Neural cell (in vitro differentiated cells): Measurements from ENCODE around the gene ALDH1L1. TPM values are rescaled to one million over a fixed set of nuclear protein-coding genes. Genes with fewer than 3 reads are reported as not detected.

Experiments
- H2AFZ ChIP-seq: fragments of 200-600, 300-800 bp; sonication (generic), shearing (Covaris generic); 2 replicates; pipeline ENCODE4 v1.6.0; 2014; ENCODE audit warnings: low read depth, mild to moderate bottlenecking, antibody characterized with exemption, low read length, moderate library complexity
- H3F3A ChIP-seq: fragments of 200-600 bp; shearing (Covaris generic); 2 replicates; pipeline ENCODE4 v1.6.1; 2016; ENCODE audit warnings: mild to moderate bottlenecking, moderate library complexity, mixed read lengths, antibody characterized with exemption, low read length; ENCODE audit not compliant: insufficient read depth, poor library complexity, severe bottlenecking
- H3K27ac ChIP-seq: fragments of 200-600, 300-800 bp; sonication (generic), shearing (Covaris generic); 2 replicates; pipeline ENCODE4 v1.5.1; 2014; ENCODE audit warnings: mild to moderate bottlenecking, low read length, moderate library complexity
- H3K27me3 ChIP-seq: fragments of 300-800, 200-600 bp; sonication (generic), shearing (Covaris generic); 2 replicates; pipeline ENCODE4 v1.6.0; 2014; ENCODE audit warnings: mild to moderate bottlenecking, low read depth, low read length, moderate library complexity; ENCODE audit not compliant: insufficient read depth
- H3K36me3 ChIP-seq: fragments of 300-800, 200-600 bp; sonication (generic), shearing (Covaris generic); 2 replicates; pipeline ENCODE4 v1.5.1; 2014; ENCODE audit warnings: mild to moderate bottlenecking, antibody characterized with exemption, low read length, moderate library complexity; ENCODE audit not compliant: insufficient read depth
- H3K4me2 ChIP-seq: fragments of 300-800, 200-600 bp; sonication (generic), shearing (Covaris generic); 2 replicates; pipeline ENCODE4 v1.6.0; 2014; ENCODE audit warnings: mild to moderate bottlenecking, low read length
- H3K4me3 ChIP-seq: fragments of 300-800, 200-600 bp; sonication (generic), shearing (Covaris generic); 2 replicates; pipeline ENCODE4 v1.5.1; 2014; ENCODE audit warnings: mild to moderate bottlenecking, low read length, moderate library complexity
- H3K79me2 ChIP-seq: fragments of 200-600 bp; shearing (Covaris generic); replicated peaks from 2 replicates; pipeline ENCODE4 v1.6.0; 2014; ENCODE audit warnings: mild to moderate bottlenecking, low read length, moderate library complexity; ENCODE audit not compliant: insufficient read depth
- H3K9ac ChIP-seq: fragments of 300-800, 200-600 bp; sonication (generic), shearing (Covaris generic); 2 replicates; pipeline ENCODE4 v1.6.1; 2016; ENCODE audit warnings: mild to moderate bottlenecking, low read length, mixed read lengths
- H3K9me2 ChIP-seq: fragments of 200-600 bp; shearing (Covaris generic); 2 replicates; pipeline ENCODE4 v1.6.1; 2016; ENCODE audit warnings: mild to moderate bottlenecking, low read length, mixed read lengths; ENCODE audit not compliant: insufficient read depth
- H3K9me3 ChIP-seq: fragments of 200-600, 300-800 bp; sonication (generic), shearing (Covaris generic); 2 replicates; pipeline ENCODE4 v1.6.1; 2016; ENCODE audit warnings: mild to moderate bottlenecking, mixed run types, low read length, moderate library complexity, mixed read lengths
- H4K20me1 ChIP-seq: fragments of 200-600 bp; shearing (Covaris generic); 2 replicates; pipeline ENCODE4 v1.6.1; 2016; ENCODE audit warnings: mild to moderate bottlenecking, mixed run types; ENCODE audit not compliant: insufficient read depth
- CTCF ChIP-seq: fragments of 450-650 bp; IDR thresholded peaks from 2 replicates; pipeline ENCODE4 v1.5.1; 2014; ENCODE audit warnings: antibody characterized with exemption, mild to moderate bottlenecking, moderate library complexity; ENCODE audit not compliant: poor library complexity, severe bottlenecking
- EP300 ChIP-seq: fragments of 450-650 bp; conservative IDR thresholded peaks from 2 replicates; pipeline ENCODE4 v1.6.1; 2014; ENCODE audit warnings: antibody characterized with exemption, mild to moderate bottlenecking, moderate library complexity; ENCODE audit not compliant: poor library complexity, severe bottlenecking
- EZH2 ChIP-seq: fragments of 200-600, 300-800 bp; shearing (Covaris generic), sonication (generic); IDR thresholded peaks from 2 replicates; pipeline ENCODE4 v1.6.1; 2014; ENCODE audit warnings: antibody characterized with exemption, low read length, borderline replicate concordance, mild to moderate bottlenecking; ENCODE audit not compliant: insufficient read depth, poor library complexity, severe bottlenecking
- MXI1 ChIP-seq: fragments of 450-650 bp; conservative IDR thresholded peaks from 2 replicates; pipeline ENCODE4 v1.6.1; 2014; ENCODE audit warnings: antibody characterized with exemption, mild to moderate bottlenecking; ENCODE audit not compliant: poor library complexity, severe bottlenecking
- POLR2AphosphoS5 ChIP-seq: IDR thresholded peaks from 2 replicates; pipeline ENCODE4 v1.6.1; 2012
- RAD21 ChIP-seq: fragments of 450-650 bp; conservative IDR thresholded peaks from 2 replicates; pipeline ENCODE4 v1.6.1; 2014; ENCODE audit warnings: antibody characterized with exemption, mild to moderate bottlenecking, moderate library complexity
- REST ChIP-seq: IDR thresholded peaks from 2 replicates; pipeline ENCODE4 v1.6.1; 2012; ENCODE audit warnings: borderline replicate concordance
- SMC3 ChIP-seq: fragments of 450-650 bp; conservative IDR thresholded peaks from 2 replicates; pipeline ENCODE4 v1.6.1; 2014; ENCODE audit warnings: antibody characterized with exemption, mild to moderate bottlenecking, moderate library complexity; ENCODE audit not compliant: poor library complexity
- TAF1 ChIP-seq: IDR thresholded peaks from 2 replicates; pipeline ENCODE4 v1.6.1; 2012; ENCODE audit warnings: low read depth
- polyA plus RNA-seq: library from polyadenylated mRNA; depleted of rRNA; stranded (reverse); fragments of >200 nt; gene quantifications from 2 replicates; pipeline ENCODE4 v1.2.3, GENCODE V29; 2014

Gene ALDH1L1
- polyA plus RNA-seq, 1 donor from 2014 or later, result not detected

- Histone ChIP-seq H3K9me3 (no peaks in the 10 kb centered on the region), H3K27me3 (no peaks in the 10 kb centered on the region), H2AFZ (no peak overlapping the region), H4K20me1 (no peaks in the 10 kb centered on the region), H3K4me3 (no peak overlapping the region), H3K27ac (no peak overlapping the region), H3K4me2 (no peak overlapping the region), H3F3A (no peaks in the 10 kb centered on the region), H3K79me2 (no peaks in the 10 kb centered on the region), H3K9ac (no peak overlapping the region), H3K9me2 (no peaks in the 10 kb centered on the region), H3K36me3 (no peaks in the 10 kb centered on the region)
- TF ChIP-seq TAF1 (no peak), MXI1 (no peak), SMC3 (no peak), REST (no peak), POLR2AphosphoS5 (no peak)
These were observed 33.0 kb downstream of the ALDH1L1 start for GRCh38 chr3:126147147-126147931.

GRCh38 chr3:126146525-126147146 lies 33.8 kb downstream of the ALDH1L1 start:
- Histone ChIP-seq H3K4me2 (no peak overlapping the region), H3K9me2 (no peaks in the 10 kb centered on the region), H3K79me2 (no peaks in the 10 kb centered on the region), H3F3A (no peaks in the 10 kb centered on the region), H3K4me3 (no peak overlapping the region), H3K27me3 (no peaks in the 10 kb centered on the region), H3K9me3 (no peaks in the 10 kb centered on the region), H2AFZ (no peak overlapping the region), H3K9ac (no peak overlapping the region), H3K27ac (no peak overlapping the region), H3K36me3 (no peaks in the 10 kb centered on the region), H4K20me1 (no peaks in the 10 kb centered on the region)
- TF ChIP-seq EZH2, result no peak
- no peak for TF ChIP-seq CTCF
- no peak for TF ChIP-seq TAF1
- TF ChIP-seq POLR2AphosphoS5, result no peak
- TF ChIP-seq EP300, result no peak
- no peak for TF ChIP-seq RAD21
- no peak for TF ChIP-seq MXI1
- TF ChIP-seq REST, result no peak
- no peak for TF ChIP-seq SMC3
